ENCODE measurements around the gene IDH1. TPM values are rescaled to one million over a fixed set of nuclear protein-coding genes. Genes with fewer than 3 reads are reported as not detected.

Gene IDH1
- total and polyA plus RNA-seq, 2 of the 13 experiments (the other 11 are each of a cell fraction or from before 2014, with no cell fraction given) = 312 to 1,077 TPM

DNA sequence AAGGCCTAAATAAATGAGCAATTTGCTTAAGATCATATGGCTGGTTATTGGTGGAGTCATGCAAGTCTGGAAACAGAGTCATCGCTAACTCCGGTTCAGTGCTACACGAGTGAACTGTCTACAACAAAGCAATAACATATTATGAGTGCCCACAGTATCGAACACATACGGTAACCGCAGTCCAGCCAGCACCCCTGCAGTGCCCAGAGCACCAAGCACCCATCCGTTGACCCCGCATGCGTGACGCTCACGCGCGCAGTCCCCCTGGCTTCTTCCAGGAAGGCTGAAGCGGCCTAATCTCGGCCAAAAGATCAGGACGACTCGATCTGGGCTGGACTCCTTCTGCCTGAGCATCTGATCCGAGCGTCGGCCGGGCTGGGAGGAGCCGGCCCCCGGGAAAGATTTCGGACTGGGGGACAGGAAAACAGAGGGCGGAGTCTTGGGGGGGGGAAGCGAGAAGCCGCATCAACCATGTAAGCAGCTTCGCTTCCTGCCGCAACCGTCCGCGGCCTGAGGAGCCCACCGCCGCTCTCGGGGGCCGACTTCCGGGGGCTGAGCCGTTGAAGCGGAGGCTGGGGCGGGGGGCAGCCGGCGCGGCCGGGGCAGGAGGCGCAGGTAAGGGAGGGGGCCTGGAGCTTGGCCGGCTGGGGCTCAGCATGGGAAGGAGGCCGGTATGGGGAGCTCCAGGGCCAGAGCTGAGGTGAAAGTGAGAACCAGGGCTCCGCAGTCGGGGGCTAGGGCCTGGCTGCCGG, 11.1 kb upstream of the IDH1 start, which contains the start of gene PIKFYVE (continued):
- TF ChIP-seq, protein P1, sequence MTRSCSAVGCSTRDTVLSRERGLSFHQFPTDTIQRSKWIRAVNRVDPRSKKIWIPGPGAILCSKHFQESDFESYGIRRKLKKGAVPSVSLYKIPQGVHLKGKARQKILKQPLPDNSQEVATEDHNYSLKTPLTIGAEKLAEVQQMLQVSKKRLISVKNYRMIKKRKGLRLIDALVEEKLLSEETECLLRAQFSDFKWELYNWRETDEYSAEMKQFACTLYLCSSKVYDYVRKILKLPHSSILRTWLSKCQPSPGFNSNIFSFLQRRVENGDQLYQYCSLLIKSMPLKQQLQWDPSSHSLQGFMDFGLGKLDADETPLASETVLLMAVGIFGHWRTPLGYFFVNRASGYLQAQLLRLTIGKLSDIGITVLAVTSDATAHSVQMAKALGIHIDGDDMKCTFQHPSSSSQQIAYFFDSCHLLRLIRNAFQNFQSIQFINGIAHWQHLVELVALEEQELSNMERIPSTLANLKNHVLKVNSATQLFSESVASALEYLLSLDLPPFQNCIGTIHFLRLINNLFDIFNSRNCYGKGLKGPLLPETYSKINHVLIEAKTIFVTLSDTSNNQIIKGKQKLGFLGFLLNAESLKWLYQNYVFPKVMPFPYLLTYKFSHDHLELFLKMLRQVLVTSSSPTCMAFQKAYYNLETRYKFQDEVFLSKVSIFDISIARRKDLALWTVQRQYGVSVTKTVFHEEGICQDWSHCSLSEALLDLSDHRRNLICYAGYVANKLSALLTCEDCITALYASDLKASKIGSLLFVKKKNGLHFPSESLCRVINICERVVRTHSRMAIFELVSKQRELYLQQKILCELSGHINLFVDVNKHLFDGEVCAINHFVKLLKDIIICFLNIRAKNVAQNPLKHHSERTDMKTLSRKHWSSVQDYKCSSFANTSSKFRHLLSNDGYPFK (CRISPR knock-in tag; IDR thresholded peaks at IDR 0.05; ENCODE audit: borderline replicate concordance) = peak; percentile 89
- TF ChIP-seq ETV5 (CRISPR knock-in tag; IDR thresholded peaks at IDR 0.05; ENCODE audit: borderline replicate concordance) = peak; percentile 93
- no peak; the same call in 1 of the 2 replicates for TF ChIP-seq TSC22D2 (CRISPR knock-in tag; IDR thresholded peaks at IDR 0.05; ENCODE audit: borderline replicate concordance)
- TF ChIP-seq ZNF225 (CRISPR knock-in tag; IDR thresholded peaks at IDR 0.05) = peak; percentile 60
- no peak for TF ChIP-seq ZFYVE20 (CRISPR knock-in tag; IDR thresholded peaks at IDR 0.05; ENCODE audit: borderline replicate concordance, low read depth)
- TF ChIP-seq MED1 (CRISPR knock-in tag; IDR thresholded peaks at IDR 0.05) = peak; percentile 95
- TF ChIP-seq REXO4 (CRISPR knock-in tag; IDR thresholded peaks at IDR 0.05; ENCODE audit: borderline replicate concordance) = no peak
- TF ChIP-seq NR2F1 (CRISPR knock-in tag; IDR thresholded peaks at IDR 0.05) = peak; percentile 70 to 82
- TF ChIP-seq ZNF136 (CRISPR knock-in tag; IDR thresholded peaks at IDR 0.05; ENCODE audit: low read depth) = peak; percentile 91
- peak; percentile 45 for TF ChIP-seq AGO2 (optimal IDR thresholded peaks at IDR 0.05; ENCODE audit: low read depth, low read length)
- TF ChIP-seq SRSF1 (optimal IDR thresholded peaks at IDR 0.05; ENCODE audit: low read depth, low read length) = peak; percentile 87
- TF ChIP-seq PAWR (CRISPR knock-in tag; IDR thresholded peaks at IDR 0.05; ENCODE audit: borderline replicate concordance) = no peak
- 0 out of 2 replicates have a peak, but pooled peaks have one; percentile 94 for TF ChIP-seq ZBTB7B (CRISPR knock-in tag; IDR thresholded peaks at IDR 0.05)
- TF ChIP-seq, protein P2, sequence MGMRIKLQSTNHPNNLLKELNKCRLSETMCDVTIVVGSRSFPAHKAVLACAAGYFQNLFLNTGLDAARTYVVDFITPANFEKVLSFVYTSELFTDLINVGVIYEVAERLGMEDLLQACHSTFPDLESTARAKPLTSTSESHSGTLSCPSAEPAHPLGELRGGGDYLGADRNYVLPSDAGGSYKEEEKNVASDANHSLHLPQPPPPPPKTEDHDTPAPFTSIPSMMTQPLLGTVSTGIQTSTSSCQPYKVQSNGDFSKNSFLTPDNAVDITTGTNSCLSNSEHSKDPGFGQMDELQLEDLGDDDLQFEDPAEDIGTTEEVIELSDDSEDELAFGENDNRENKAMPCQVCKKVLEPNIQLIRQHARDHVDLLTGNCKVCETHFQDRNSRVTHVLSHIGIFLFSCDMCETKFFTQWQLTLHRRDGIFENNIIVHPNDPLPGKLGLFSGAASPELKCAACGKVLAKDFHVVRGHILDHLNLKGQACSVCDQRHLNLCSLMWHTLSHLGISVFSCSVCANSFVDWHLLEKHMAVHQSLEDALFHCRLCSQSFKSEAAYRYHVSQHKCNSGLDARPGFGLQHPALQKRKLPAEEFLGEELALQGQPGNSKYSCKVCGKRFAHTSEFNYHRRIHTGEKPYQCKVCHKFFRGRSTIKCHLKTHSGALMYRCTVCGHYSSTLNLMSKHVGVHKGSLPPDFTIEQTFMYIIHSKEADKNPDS (CRISPR knock-in tag; IDR thresholded peaks at IDR 0.05) = peak; percentile 85; the same call in 1 of the 2 replicates
- no peak; the same call in 1 of the 2 replicates for TF ChIP-seq ZFP36L1 (CRISPR knock-in tag; IDR thresholded peaks at IDR 0.05)
- TF ChIP-seq, protein P3, sequence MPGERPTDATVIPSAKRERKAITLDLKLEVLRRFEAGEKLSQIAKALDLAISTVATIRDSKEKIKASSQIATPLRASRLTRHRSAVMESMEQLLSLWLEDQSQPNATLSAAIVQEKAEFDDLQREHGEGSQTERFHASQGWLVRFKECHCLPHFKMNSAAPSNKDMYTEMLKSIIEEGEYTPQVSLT (CRISPR knock-in tag; IDR thresholded peaks at IDR 0.05; ENCODE audit: borderline replicate concordance, low read depth) = peak; percentile 78
- peak; percentile 74; the same call in 1 of the 2 replicates for TF ChIP-seq ZNF749 (CRISPR knock-in tag; IDR thresholded peaks at IDR 0.05; ENCODE audit: borderline replicate concordance)
- peak; percentile 98 for TF ChIP-seq RBM39 (IDR thresholded peaks at IDR 0.05; ENCODE audit: low read depth, low read length, poor library complexity, severe bottlenecking)
- peak; percentile 82 for TF ChIP-seq MEIS2 (CRISPR knock-in tag; IDR thresholded peaks at IDR 0.05)
- TF ChIP-seq, protein P4, sequence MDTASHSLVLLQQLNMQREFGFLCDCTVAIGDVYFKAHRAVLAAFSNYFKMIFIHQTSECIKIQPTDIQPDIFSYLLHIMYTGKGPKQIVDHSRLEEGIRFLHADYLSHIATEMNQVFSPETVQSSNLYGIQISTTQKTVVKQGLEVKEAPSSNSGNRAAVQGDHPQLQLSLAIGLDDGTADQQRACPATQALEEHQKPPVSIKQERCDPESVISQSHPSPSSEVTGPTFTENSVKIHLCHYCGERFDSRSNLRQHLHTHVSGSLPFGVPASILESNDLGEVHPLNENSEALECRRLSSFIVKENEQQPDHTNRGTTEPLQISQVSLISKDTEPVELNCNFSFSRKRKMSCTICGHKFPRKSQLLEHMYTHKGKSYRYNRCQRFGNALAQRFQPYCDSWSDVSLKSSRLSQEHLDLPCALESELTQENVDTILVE (CRISPR knock-in tag; IDR thresholded peaks at IDR 0.05) = peak; percentile 94; the same call in 1 of the 2 replicates
- no peak; the same call in 1 of the 2 replicates for TF ChIP-seq ZNF766 (CRISPR knock-in tag; IDR thresholded peaks at IDR 0.05; ENCODE audit: borderline replicate concordance)
- TF ChIP-seq ONECUT2 (CRISPR knock-in tag; IDR thresholded peaks at IDR 0.05) = peak; percentile 6; the same call in 1 of the 2 replicates
